Germinal center (tissue), 1 donor: Measurements from ENCODE around the gene GRIK5.
A peak's percentile ranks its signal among the peaks of the same experiment; 100 is the strongest.
"Not testable (repeated sequence)": the region's sequence is repeated elsewhere in the genome, so short reads cannot be mapped to it uniquely, and the experiment has no call there.

Source experiments
- DNase-seq: peaks from one replicate; pipeline ENCODE4 v3.0.0; 2012; ENCODE audit warnings: mixed read lengths, low spot score

GRIK5 gene

GRCh38 chr19:42069619-42070351 lies at the start of gene GRIK5:
Gene GRIK5 (minus strand): TSS chr19:42070206. CDS start chr19:42065770, 4,436 bp downstream.
- DNase-seq, result no peak

- DNase-seq, result no peak
These were observed 47.1 kb upstream of the GRIK5 start for GRCh38 chr19:42117076-42117475.

- no peak for DNase-seq
These were observed 46.5 kb upstream of the GRIK5 start for GRCh38 chr19:42116308-42117075.

GRCh38 chr19:42115705-42116104 lies 45.7 kb upstream of the GRIK5 start:
- DNase-seq, result peak; percentile 27

GRCh38 chr19:42115219-42115618 lies 45.2 kb upstream of the GRIK5 start:
- no peak for DNase-seq

GRCh38 chr19:42114412-42114811 lies 44.4 kb upstream of the GRIK5 start:
- peak; percentile 81 for DNase-seq

- peak; percentile 69 for DNase-seq
These were observed 43.8 kb upstream of the GRIK5 start for GRCh38 chr19:42113641-42114348.

- no peak for DNase-seq
These were observed 41.8 kb upstream of the GRIK5 start for GRCh38 chr19:42111811-42112210.

- no peak for DNase-seq
These were observed 41.4 kb upstream of the GRIK5 start for GRCh38 chr19:42111384-42111783.

- no peak for DNase-seq
These were observed 40.7 kb upstream of the GRIK5 start for GRCh38 chr19:42110658-42111057.

GRCh38 chr19:42109896-42110295 lies 39.9 kb upstream of the GRIK5 start:
- no peak for DNase-seq

- DNase-seq, result peak; percentile 86
These were observed 38.8 kb upstream of the GRIK5 start for GRCh38 chr19:42108527-42109389.

- DNase-seq, result no peak
These were observed 35.4 kb upstream of the GRIK5 start for GRCh38 chr19:42105368-42105767.

- no peak for DNase-seq
These were observed 32.9 kb upstream of the GRIK5 start for GRCh38 chr19:42102877-42103276.

GRCh38 chr19:42100241-42100640 lies 30.2 kb upstream of the GRIK5 start:
- not testable (repeated sequence) for DNase-seq

GRCh38 chr19:42099336-42099925 lies 29.4 kb upstream of the GRIK5 start:
- no peak for DNase-seq

GRCh38 chr19:42098781-42099180 lies 28.8 kb upstream of the GRIK5 start:
- DNase-seq, result no peak

- no peak for DNase-seq
These were observed 27.5 kb upstream of the GRIK5 start for GRCh38 chr19:42097461-42097860.

- DNase-seq, result no peak
These were observed 26.3 kb upstream of the GRIK5 start for GRCh38 chr19:42096255-42096837.

- DNase-seq, result no peak
These were observed 25.8 kb upstream of the GRIK5 start for GRCh38 chr19:42095814-42096230.
